ENCODE results near the gene GSTT2.
"Not testable (repeated sequence)": the region's sequence is repeated elsewhere in the genome, so short reads cannot be mapped to it uniquely, and the experiment has no call there.

Gene GSTT2

GRCh38 chr22:23974836-23975352, 5.0 kb upstream of the GSTT2 start:
- DNase-seq = not testable (repeated sequence)

- DNase-seq = not testable (repeated sequence)
Observed at GRCh38 chr22:23977304-23977703, 2.6 kb upstream of the GSTT2 start.

- not testable (repeated sequence) for DNase-seq
Observed at GRCh38 chr22:23980567-23980966, 633 bp downstream of the GSTT2 start.

- no peak for DNase-seq
Observed at GRCh38 chr22:23984430-23984829, 4.5 kb downstream of the GSTT2 start.

GRCh38 chr22:23986089-23986488, 6.2 kb downstream of the GSTT2 start:
- not testable (repeated sequence) for DNase-seq

GRCh38 chr22:23986538-23987178, 6.7 kb downstream of the GSTT2 start:
- DNase-seq = not testable (repeated sequence)

GRCh38 chr22:23989583-23990244, 9.8 kb downstream of the GSTT2 start:
- DNase-seq = not testable (repeated sequence)

GRCh38 chr22:23993080-23993479, 13.1 kb downstream of the GSTT2 start:
- not testable (repeated sequence) for DNase-seq

GRCh38 chr22:23993581-23994177, 13.7 kb downstream of the GSTT2 start:
- DNase-seq = not testable (repeated sequence)

- no peak for DNase-seq
Observed at GRCh38 chr22:23997092-23997491, 17.2 kb downstream of the GSTT2 start.

- not testable (repeated sequence) for DNase-seq
Observed at GRCh38 chr22:23999779-24000178, 19.8 kb downstream of the GSTT2 start.

- no peak for DNase-seq
Observed at GRCh38 chr22:24001314-24001713, 21.4 kb downstream of the GSTT2 start.

GRCh38 chr22:24002272-24002671, 22.3 kb downstream of the GSTT2 start:
- DNase-seq = no peak

GRCh38 chr22:24002851-24003250, 22.9 kb downstream of the GSTT2 start:
- no peak for DNase-seq

GRCh38 chr22:24003887-24004286, 24.0 kb downstream of the GSTT2 start:
- no peak for DNase-seq

- DNase-seq = no peak
Observed at GRCh38 chr22:24005201-24005600, 25.3 kb downstream of the GSTT2 start, which contains the start of gene GSTT4. GSTT4 (minus strand) TSS chr22:24005453; CDS start chr22:24005356, 97 bp downstream.

- DNase-seq = no peak
Observed at GRCh38 chr22:24006207-24006913, 26.4 kb downstream of the GSTT2 start.

GRCh38 chr22:24006914-24007214, 26.9 kb downstream of the GSTT2 start:
- DNase-seq = no peak

GRCh38 chr22:24007253-24008021, 27.5 kb downstream of the GSTT2 start:
- DNase-seq = no peak

- no peak for DNase-seq
Observed at GRCh38 chr22:24008022-24008283, 28.0 kb downstream of the GSTT2 start.

- DNase-seq = no peak
Observed at GRCh38 chr22:24008381-24009226, 28.7 kb downstream of the GSTT2 start.

Data from CD4-positive, alpha-beta T cell treated with Interleukin-17A for 1 hour (primary cell).